MM.1S (cell line): ENCODE results near the gene STK26.

Experiments
- CTCF ChIP-seq: fragments of 300-600 bp; sonication (generic); IDR thresholded peaks from 2 replicates; pipeline ENCODE4 v1.5.1; 2016; ENCODE audit warnings: antibody characterized with exemption, low read length, mixed read lengths
- EZH2 ChIP-seq: fragments of 300-600 bp; sonication (generic); optimal IDR thresholded peaks from 2 replicates; pipeline ENCODE3; 2017; ENCODE audit warnings: low read depth, mild to moderate bottlenecking, antibody characterized with exemption, low read length, mixed read lengths
- EZH2phosphoT487 ChIP-seq: fragments of 300-600 bp; sonication (generic); IDR thresholded peaks from 2 replicates; pipeline ENCODE4 v1.6.1; 2018; ENCODE audit warnings: antibody characterized with exemption, low read length

- TF ChIP-seq CTCF (no peak), EZH2 (no peak), EZH2phosphoT487 (no peak)
Observed at GRCh38 chrX:132093239-132093860, 70.2 kb downstream of the STK26 start.
